Calu3 (cell line): ENCODE measurements around the gene KRAS. TPM values are rescaled to one million over a fixed set of nuclear protein-coding genes. Genes with fewer than 3 reads are reported as not detected.
A peak's percentile ranks its signal among the peaks of the same experiment; 100 is the strongest.

ENCODE experiments used
- BruUV-seq: library from RNA; stranded (reverse); fragments of 400-500 nt; replicated peaks from 2 replicates; lab custom pipeline; 2021; lab: Mats Ljungman, UMichigan
- CTCF ChIA-PET: fragments of 300-600 bp; sonication (Branson Sonifier 250); formaldehyde crosslinking; loops from one replicate; lab custom pipeline; 2022; ENCODE audit warnings: antibody characterized with exemption; lab: Charles Lee
- DNase-seq: peaks from one replicate; pipeline ENCODE4 v3.0.0; 2022
- H3K27ac Mint-ChIP-seq: one replicate; pipeline ENCODE4 v1.8.0; 2022; ENCODE audit warnings: mixed read lengths; ENCODE audit not compliant: unreplicated experiment
- H3K27me3 Mint-ChIP-seq: one replicate; pipeline ENCODE4 v1.8.0; 2022; ENCODE audit warnings: mixed read lengths; ENCODE audit not compliant: unreplicated experiment
- H3K36me3 Mint-ChIP-seq: one replicate; pipeline ENCODE4 v1.8.0; 2022; ENCODE audit warnings: mild to moderate bottlenecking, moderate library complexity, mixed read lengths; ENCODE audit not compliant: insufficient read depth, unreplicated experiment
- H3K4me1 Mint-ChIP-seq: one replicate; pipeline ENCODE4 v1.8.0; 2022; ENCODE audit warnings: mild to moderate bottlenecking, low read depth, mixed read lengths; ENCODE audit not compliant: unreplicated experiment
- H3K4me3 Mint-ChIP-seq: one replicate; pipeline ENCODE4 v1.8.0; 2022; ENCODE audit warnings: mild to moderate bottlenecking, low read depth, moderate library complexity, mixed read lengths; ENCODE audit not compliant: unreplicated experiment
- H3K9me3 Mint-ChIP-seq: one replicate; pipeline ENCODE4 v1.8.0; 2022; ENCODE audit warnings: low read depth, mixed read lengths; ENCODE audit not compliant: unreplicated experiment
- intact Hi-C: fragments of 100-400 bp; cut with micrococcal nuclease; formaldehyde crosslinking; loops from one replicate; pipeline ENCODE4 v1.10.0; 2022; ENCODE audit not compliant: unreplicated experiment
- total RNA-seq: library from RNA; stranded (reverse); gene quantifications from 2 replicates; pipeline ENCODE4 v1.2.3, GENCODE V29; 2022
- TF ChIP-seq, protein P1 (sequence below): fragments of 200-600 bp; IDR thresholded peaks from one replicate; pipeline ENCODE4 v1.8.0; 2022; ENCODE audit warnings: antibody characterized with exemption; ENCODE audit not compliant: unreplicated experiment

Gene KRAS
- total RNA-seq, 1 experiment from 2014 or later: 35.2 TPM

DNA sequence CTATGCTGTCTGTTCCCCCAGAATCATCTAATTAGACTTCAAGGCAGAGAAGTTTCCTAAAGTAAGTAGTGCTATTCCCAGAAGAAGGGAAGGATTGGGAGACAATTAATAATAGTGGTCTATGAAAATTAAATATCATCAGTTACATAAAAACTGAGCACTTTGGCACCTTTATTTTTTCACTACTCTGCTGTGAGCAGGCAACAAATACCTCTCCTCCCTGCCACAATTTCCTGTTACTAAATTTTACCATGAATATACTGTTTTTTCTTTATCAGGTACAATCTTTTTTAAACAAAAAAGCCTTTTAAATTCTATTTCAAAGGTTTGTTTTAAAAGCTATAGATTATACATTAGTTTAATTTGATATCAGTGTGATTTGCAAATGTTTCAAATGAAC lies 29.4 kb upstream of the KRAS start:
- Mint-ChIP-seq H3K27me3 (no peaks in the 10 kb centered on the region), H3K36me3 (peaks cover 6% of the 10 kb centered on the region), H3K9me3 (no peaks in the 10 kb centered on the region), H3K4me3 (no peak overlapping the region), H3K27ac (no peak overlapping the region), H3K4me1 (peaks cover 10% of the 10 kb centered on the region)
- DNase-seq: no peak
- BruUV-seq: no TSS peak
- CTCF ChIA-PET: no interaction called here
- TF ChIP-seq, protein P1, sequence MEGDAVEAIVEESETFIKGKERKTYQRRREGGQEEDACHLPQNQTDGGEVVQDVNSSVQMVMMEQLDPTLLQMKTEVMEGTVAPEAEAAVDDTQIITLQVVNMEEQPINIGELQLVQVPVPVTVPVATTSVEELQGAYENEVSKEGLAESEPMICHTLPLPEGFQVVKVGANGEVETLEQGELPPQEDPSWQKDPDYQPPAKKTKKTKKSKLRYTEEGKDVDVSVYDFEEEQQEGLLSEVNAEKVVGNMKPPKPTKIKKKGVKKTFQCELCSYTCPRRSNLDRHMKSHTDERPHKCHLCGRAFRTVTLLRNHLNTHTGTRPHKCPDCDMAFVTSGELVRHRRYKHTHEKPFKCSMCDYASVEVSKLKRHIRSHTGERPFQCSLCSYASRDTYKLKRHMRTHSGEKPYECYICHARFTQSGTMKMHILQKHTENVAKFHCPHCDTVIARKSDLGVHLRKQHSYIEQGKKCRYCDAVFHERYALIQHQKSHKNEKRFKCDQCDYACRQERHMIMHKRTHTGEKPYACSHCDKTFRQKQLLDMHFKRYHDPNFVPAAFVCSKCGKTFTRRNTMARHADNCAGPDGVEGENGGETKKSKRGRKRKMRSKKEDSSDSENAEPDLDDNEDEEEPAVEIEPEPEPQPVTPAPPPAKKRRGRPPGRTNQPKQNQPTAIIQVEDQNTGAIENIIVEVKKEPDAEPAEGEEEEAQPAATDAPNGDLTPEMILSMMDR: no peak
- intact Hi-C loops: no loop called here

GRCh38 chr12:25278269-25278668 lies 27.5 kb upstream of the KRAS start:
- TF ChIP-seq, protein P1: no peak
- Mint-ChIP-seq H3K9me3 (no peaks in the 10 kb centered on the region), H3K4me1 (peaks cover 10% of the 10 kb centered on the region), H3K4me3 (no peak overlapping the region), H3K27me3 (no peaks in the 10 kb centered on the region), H3K27ac (no peak overlapping the region), H3K36me3 (peaks cover 6% of the 10 kb centered on the region)
- intact Hi-C loops: no loop called here
- CTCF ChIA-PET: no interaction called here
- DNase-seq: no peak
- no TSS peak for BruUV-seq

DNA sequence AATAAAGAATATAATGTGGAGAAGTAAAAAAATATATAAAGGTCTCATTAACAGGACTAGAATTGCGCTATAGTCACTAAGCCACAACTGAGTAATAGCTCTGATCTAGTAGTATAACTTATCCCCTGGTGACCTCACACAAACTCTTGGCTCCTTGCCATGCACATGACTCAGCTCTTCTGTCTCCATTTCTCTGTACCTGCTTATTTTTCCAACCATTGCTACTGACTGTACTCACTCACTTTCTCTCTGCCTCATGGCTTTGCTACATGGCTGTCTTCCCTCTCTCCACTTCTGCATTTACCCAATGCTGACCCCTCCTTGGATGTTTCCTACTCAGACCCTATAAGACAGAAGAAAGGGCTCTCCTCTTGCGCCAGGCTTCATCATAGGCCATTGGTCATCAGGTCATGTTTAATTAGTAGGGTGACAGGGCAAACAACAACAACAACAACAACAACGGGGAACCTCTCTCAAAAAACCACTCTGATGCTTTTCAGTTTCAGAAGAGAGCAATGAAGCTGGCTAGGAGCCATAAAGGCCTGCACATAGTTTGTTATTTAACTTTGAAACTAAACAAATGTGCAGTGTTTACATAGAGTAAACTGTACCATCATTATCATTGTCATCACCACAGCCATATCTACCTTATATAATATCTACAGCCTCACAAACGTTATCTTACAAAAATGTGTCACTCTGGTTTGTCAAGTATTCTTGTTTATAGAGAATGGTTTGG lies 25.6 kb upstream of the KRAS start:
- CTCF ChIA-PET: no interaction called here
- H3K36me3 Mint-ChIP-seq: peaks cover 6% of the 10 kb centered on the region
- no peak overlapping the region for H3K4me3 Mint-ChIP-seq
- TF ChIP-seq, protein P1: no peak
- DNase-seq: peak; percentile 65
- intact Hi-C loops: no loop called here
- no peaks in the 10 kb centered on the region for H3K27me3 Mint-ChIP-seq
- H3K9me3 Mint-ChIP-seq: no peaks in the 10 kb centered on the region
- peak overlapping the region; percentile 67 for H3K27ac Mint-ChIP-seq
- BruUV-seq: no TSS peak
- peaks cover 10% of the 10 kb centered on the region for H3K4me1 Mint-ChIP-seq

DNA sequence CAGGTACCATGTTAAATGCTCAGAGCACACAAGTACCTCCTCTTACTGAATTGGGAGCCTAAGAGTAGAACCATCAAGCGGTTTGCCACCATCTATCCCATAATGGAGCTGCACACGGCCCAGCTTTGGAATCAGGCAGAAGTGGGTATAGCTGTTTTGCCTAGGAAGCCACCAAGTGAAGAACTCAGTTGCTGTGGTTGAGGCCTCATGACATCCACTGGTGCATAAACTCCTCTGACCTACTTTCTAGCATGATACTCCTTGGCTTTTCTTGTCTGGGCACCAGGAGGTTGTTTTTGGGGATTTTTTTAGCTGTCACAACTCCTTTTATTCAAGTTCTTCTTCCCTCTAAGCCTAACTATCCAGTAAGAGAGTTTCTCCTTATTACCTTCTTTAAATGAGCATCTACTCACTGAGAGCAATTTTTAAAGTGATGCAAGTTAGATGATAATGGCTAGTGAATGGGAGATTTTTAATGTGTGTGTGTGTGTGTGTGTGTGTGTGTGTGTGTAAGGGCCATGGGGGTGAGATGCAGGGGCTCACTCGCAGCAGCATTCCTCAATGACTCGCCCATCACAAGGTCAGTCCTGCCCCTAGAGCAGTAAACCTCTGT lies 20.9 kb upstream of the KRAS start:
- Mint-ChIP-seq H3K9me3 (no peaks in the 10 kb centered on the region), H3K4me1 (peaks cover 8% of the 10 kb centered on the region), H3K4me3 (no peak overlapping the region), H3K27me3 (no peaks in the 10 kb centered on the region), H3K36me3 (peaks cover 6% of the 10 kb centered on the region), H3K27ac (no peak overlapping the region)
- TF ChIP-seq, protein P1: no peak
- no peak for DNase-seq
- intact Hi-C loops: no loop called here
- BruUV-seq: no TSS peak
- CTCF ChIA-PET: no interaction called here
